Adipocyte (in vitro differentiated cells): ENCODE results near the gene FAM163B.

Experiments used
- DNase-seq: peaks from one replicate; pipeline ENCODE4 v3.0.0-alpha.2; 2015; ENCODE audit warnings: low read depth
- H3K27me3 ChIP-seq: replicated peaks from 2 replicates; pipeline ENCODE4 v1.7.0; 2013; ENCODE audit warnings: mild to moderate bottlenecking, low read length, moderate library complexity; ENCODE audit not compliant: control insufficient read depth, insufficient read depth
- H3K36me3 ChIP-seq: 2 replicates; pipeline ENCODE4 v1.7.0; 2013; ENCODE audit warnings: low read length, mild to moderate bottlenecking, moderate library complexity; ENCODE audit not compliant: control insufficient read depth, insufficient read depth, severe bottlenecking
- H3K4me1 ChIP-seq: 2 replicates; pipeline ENCODE4 v1.7.0; 2013; ENCODE audit warnings: mild to moderate bottlenecking, low read length, moderate library complexity; ENCODE audit not compliant: control insufficient read depth, insufficient read depth
- H3K4me3 ChIP-seq: 2 replicates; pipeline ENCODE4 v1.7.0; 2013; ENCODE audit warnings: mild to moderate bottlenecking, low read length, moderate library complexity
- H3K9ac ChIP-seq: 2 replicates; pipeline ENCODE4 v1.7.0; 2013; ENCODE audit warnings: mild to moderate bottlenecking, low read length, moderate library complexity
- H3K9me3 ChIP-seq: 2 replicates; pipeline ENCODE4 v1.7.0; 2013; ENCODE audit warnings: mild to moderate bottlenecking, low read length, moderate library complexity; ENCODE audit not compliant: control insufficient read depth

FAM163B gene

DNA sequence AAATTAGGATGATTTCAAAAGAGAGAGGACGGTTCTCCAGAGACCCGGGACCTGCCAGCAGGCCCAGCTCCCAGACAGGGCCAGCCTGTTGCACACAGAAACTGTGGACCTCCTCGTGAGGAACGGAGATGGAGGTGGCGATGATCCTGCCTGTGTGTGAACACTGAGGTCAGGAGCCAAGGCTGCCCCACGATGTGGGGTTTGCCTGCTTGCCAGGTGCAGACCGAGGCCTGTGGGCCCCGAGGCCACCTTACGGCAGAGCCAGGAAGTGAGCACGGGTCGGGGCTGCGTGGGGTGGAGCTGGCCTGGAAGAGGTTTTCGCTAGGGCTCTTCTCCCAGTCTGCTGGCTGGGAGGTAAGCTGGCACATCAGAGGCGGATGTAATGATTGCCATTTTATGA, 4.3 kb downstream of the FAM163B start:
- peaks cover 72% of the 10 kb centered on the region for H3K27me3 ChIP-seq
- H3K36me3 ChIP-seq, result no peaks in the 10 kb centered on the region

DNA sequence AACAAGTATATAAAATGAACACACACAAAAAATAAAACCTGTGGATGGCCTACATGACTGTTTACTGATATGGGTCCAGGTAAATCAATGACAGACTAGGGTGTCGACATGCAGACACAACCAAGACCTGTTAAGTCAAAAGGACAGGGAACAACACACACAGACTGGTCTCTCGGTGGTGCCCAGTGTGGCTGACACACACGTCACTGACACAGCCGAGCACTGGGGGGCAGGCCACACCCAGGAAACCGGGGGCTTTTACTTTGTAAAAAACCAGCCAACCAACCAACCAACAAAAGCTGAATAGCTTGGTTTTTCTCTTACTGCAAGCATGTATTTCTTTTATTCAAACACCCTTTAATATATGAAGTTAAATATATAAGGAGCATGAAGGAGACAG, 5.0 kb downstream of the FAM163B start:
- Histone ChIP-seq H3K9me3 (peaks cover 3% of the 10 kb centered on the region), H3K4me1 (no peaks in the 10 kb centered on the region), H3K4me3 (no peak overlapping the region), H3K9ac (no peak overlapping the region), H3K36me3 (no peaks in the 10 kb centered on the region), H3K27me3 (peaks cover 70% of the 10 kb centered on the region)
- DNase-seq, result no peak

More for the DNA sequence above, 4.3 kb downstream of the FAM163B start:
- DNase-seq, result no peak
- H3K9ac ChIP-seq, result no peak overlapping the region
- peaks cover 4% of the 10 kb centered on the region for H3K9me3 ChIP-seq
- H3K4me3 ChIP-seq, result no peak overlapping the region
- H3K4me1 ChIP-seq, result no peaks in the 10 kb centered on the region

DNA sequence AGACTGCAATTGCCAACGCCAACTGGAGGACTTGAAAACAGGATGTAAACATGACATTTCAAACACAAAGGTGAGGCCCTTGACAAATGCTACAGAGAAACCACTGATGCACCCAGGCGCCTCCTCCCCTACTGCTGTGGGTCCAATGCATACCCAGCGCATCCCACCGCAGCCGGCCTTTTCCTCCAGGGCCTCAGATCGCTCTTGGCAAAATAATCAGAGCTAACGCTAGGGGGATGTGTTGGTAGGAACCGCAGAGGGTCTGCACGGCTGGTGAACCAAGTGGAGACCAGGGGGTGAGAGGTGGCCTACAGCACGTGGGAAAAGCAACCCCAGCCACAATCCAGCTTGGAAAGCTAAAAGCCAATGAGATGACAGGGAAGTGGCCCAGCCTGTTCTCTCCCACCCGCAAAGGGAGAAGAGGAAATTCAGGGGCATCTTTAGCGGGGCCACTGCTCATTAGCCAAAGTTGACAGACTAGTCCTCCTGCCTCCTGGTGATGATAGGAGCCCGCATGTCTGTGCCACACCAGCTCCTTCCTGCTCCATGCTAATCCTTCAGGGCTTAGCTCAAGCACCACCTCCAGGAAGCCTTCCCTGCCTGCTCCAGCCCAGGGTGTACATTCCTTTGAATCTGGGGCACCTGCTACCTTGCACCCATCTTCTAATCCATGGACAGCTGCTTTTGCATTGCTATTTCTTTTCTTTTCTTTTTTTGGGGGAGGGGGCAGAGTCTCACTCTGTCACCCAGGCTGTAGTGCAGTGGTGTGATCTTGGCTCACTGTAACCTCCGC, 5.9 kb downstream of the FAM163B start:
- peaks cover 12% of the 10 kb centered on the region for H3K9me3 ChIP-seq
- no peak overlapping the region for H3K4me3 ChIP-seq
- H3K36me3 ChIP-seq, result no peaks in the 10 kb centered on the region
- H3K4me1 ChIP-seq, result no peaks in the 10 kb centered on the region
- no peak for DNase-seq
- H3K27me3 ChIP-seq, result peaks cover 68% of the 10 kb centered on the region
- H3K9ac ChIP-seq, result no peak overlapping the region

DNA sequence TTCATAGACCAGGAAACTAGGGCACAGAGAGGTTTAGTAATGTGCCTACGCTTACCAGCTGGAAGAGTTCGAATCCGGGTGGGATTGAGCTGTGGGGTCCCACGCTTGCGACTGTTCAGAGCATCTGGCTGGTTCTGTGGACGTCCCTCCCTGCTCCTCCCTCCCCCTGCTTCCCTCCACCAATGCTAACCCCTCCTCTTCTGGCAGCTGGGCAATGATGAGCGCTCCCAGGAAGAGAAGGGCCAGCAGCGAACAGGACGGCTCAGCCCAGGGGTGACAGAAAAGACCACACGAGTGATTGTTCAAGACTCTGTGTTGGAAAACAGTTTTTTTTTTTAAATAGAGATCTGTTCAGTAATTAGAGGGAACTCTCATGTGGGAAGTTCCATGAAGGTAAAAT, 6.9 kb downstream of the FAM163B start:
- no peak overlapping the region for H3K4me3 ChIP-seq
- H3K36me3 ChIP-seq, result no peaks in the 10 kb centered on the region
- H3K27me3 ChIP-seq, result peaks cover 58% of the 10 kb centered on the region
- H3K9me3 ChIP-seq, result peaks cover 22% of the 10 kb centered on the region
- DNase-seq, result no peak
- H3K9ac ChIP-seq, result no peak overlapping the region
- H3K4me1 ChIP-seq, result no peaks in the 10 kb centered on the region

DNA sequence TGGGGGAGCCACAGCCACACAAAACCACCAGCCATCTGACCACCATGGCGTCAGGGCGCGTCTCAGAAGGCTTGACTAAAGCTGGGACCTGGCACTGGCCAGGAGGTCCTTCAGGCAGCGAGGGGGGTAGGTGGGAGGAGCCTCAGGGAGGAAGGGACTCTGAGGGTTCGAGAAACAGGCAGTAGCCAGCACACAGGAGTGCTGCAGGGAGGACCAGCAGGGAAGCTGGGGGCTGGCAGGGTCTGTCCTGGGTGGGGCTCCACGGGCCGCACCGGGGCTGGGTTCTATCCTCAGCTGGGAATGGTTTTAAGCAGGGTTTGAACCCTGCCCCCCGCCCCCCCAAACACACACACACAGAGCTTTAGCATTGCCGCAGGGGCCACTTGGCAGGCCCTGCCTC, 7.4 kb downstream of the FAM163B start:
- H3K27me3 ChIP-seq, result peaks cover 53% of the 10 kb centered on the region
- no peaks in the 10 kb centered on the region for H3K4me1 ChIP-seq
- no peak overlapping the region for H3K9ac ChIP-seq
- no peaks in the 10 kb centered on the region for H3K36me3 ChIP-seq
- H3K4me3 ChIP-seq, result no peak overlapping the region
- H3K9me3 ChIP-seq, result peaks cover 27% of the 10 kb centered on the region
- DNase-seq, result no peak

DNA sequence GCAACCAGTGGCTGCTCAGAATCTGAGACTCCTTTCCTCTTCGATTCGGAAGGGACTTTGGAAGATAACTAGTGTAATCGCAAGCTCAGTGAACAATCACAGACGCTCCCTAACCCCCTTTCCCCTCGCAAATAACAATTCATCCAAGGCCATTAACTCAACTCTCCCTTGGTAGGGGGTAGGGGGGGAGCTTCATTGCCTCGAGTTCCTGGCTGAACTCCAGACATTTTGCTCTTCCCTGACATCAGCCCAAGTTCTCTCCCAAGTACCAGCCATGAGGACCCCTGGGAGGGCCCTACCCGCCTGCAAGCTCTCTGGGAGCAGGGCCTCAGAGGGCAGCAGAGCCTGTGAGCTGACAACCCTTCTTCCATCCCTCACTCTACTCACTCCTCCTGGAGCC, 8.4 kb downstream of the FAM163B start:
- Histone ChIP-seq H3K27me3 (peaks cover 43% of the 10 kb centered on the region), H3K4me3 (no peak overlapping the region), H3K9ac (no peak overlapping the region), H3K36me3 (no peaks in the 10 kb centered on the region), H3K9me3 (peaks cover 33% of the 10 kb centered on the region), H3K4me1 (no peaks in the 10 kb centered on the region)
- DNase-seq, result no peak

DNA sequence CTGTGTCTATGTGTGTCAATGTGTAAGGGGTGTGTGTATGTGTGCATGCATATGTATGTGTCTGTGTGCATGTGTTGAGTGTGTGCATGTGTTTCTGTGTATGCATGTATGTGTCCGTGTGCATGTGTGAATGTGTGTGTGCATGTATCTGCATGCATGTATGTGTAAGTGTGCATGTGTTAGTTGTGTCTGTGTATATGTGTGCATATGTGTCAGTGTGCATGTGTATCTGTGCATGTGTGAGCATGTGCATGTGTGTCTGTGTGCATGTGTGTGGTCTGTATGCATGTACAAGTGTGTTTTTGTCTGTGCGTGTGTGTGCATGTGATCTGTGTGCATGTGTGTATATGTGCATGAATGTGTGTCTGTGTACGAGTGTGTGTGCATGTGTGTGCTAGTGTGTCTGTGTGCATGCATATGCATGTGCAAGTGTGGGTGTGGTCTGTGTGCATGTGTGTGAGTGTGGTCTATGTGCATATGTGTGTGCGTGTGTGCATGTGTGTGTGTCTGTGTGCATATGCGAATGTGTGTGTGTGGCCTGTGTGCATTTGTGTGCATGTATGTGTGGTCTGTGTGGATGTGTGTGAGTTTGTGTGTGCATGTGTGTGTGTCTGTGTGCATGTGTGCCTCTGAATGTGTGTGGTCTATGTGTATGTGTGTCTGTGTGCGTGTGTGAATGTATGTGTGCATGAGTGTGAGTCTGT, 9.6 kb downstream of the FAM163B start:
- no peak for DNase-seq
- Histone ChIP-seq H3K9me3 (peaks cover 37% of the 10 kb centered on the region), H3K36me3 (no peaks in the 10 kb centered on the region), H3K9ac (no peak overlapping the region), H3K27me3 (peaks cover 44% of the 10 kb centered on the region), H3K4me1 (no peaks in the 10 kb centered on the region), H3K4me3 (no peak overlapping the region)

DNA sequence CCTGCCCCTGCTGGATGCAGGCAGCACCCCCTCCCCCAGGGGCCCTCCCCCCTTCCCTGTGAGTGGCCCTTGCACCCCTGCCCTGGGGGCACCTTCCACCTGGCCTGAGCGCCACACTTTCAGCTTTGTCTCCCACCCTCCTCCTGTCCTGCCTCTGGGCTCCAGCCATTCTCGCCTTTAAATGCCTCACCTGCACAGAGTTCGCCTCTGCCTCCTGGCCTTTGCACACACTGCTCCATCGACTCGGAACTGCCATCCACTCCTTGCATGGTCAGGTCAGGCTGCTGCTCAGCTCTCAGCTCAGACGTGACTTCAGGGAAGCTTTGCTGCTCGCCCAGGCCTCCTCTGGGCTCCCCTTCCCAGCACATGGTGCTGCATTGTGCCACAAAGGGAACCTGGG, 10.2 kb downstream of the FAM163B start:
- peaks cover 44% of the 10 kb centered on the region for H3K27me3 ChIP-seq
- H3K4me1 ChIP-seq, result no peaks in the 10 kb centered on the region
- DNase-seq, result no peak
- H3K36me3 ChIP-seq, result no peaks in the 10 kb centered on the region
- H3K4me3 ChIP-seq, result no peak overlapping the region
- no peak overlapping the region for H3K9ac ChIP-seq
- H3K9me3 ChIP-seq, result peaks cover 37% of the 10 kb centered on the region

DNA sequence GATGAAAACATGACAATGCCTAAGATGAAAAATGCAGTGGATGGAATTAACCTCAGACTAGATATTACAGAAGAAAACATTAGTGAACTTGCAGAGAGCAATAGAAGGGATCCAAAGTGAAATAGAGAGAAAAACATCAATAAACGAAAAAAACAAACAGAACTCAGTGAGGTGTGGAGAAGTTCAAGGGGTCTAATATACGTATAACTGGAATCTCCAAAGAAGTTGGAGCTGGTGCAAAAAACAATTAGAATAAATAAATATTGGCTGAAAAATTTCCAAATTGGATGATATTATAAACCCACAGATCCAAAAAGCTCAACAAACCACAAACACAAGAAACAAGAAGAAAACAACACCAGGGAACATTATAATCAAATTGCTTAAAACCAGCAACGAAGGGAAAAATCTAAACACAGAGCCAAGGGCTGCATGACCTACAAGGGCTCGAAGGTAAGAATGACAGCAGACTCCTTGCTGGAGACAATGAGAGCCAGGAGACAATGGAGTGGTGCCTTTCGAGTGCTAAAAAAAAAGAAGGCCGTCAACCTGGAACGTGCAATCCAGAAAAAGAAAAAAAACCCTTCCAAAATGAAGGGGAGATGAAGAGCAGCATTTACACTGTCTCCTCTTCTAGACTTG, 11.8 kb downstream of the FAM163B start:
- H3K27me3 ChIP-seq, result peaks cover 34% of the 10 kb centered on the region
- DNase-seq, result peak; percentile 5
- H3K9ac ChIP-seq, result no peak overlapping the region

DNA sequence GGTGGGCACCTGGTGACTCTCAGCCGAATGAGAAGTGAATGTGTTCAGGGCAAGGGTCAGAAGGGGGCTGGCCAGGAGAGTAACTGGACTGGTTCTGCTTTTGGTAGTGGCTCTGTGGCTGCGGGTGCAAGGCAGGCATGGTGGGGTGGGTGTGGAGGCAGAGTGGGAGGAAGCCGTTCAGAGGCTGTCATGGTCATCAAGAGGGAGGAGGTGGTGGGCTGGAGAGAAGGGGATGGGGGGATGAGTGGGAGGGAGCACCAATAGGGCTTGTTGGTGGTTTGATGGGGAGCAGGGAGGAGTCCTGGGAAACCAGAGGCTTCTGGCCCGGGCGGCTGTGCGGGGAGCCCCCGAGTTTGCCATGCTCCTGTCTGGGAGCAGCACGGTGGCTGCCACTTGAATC, 13.3 kb downstream of the FAM163B start:
- no peaks in the 10 kb centered on the region for H3K4me1 ChIP-seq
- H3K36me3 ChIP-seq, result no peaks in the 10 kb centered on the region
- H3K9me3 ChIP-seq, result peaks cover 37% of the 10 kb centered on the region
- DNase-seq, result no peak
- H3K4me3 ChIP-seq, result no peak overlapping the region
- peaks cover 34% of the 10 kb centered on the region for H3K27me3 ChIP-seq
- no peak overlapping the region for H3K9ac ChIP-seq

More for the DNA sequence above, 11.8 kb downstream of the FAM163B start:
- H3K4me3 ChIP-seq, result peak overlapping the region; percentile 37
- no peaks in the 10 kb centered on the region for H3K4me1 ChIP-seq
- no peaks in the 10 kb centered on the region for H3K36me3 ChIP-seq
- peaks cover 37% of the 10 kb centered on the region for H3K9me3 ChIP-seq

DNA sequence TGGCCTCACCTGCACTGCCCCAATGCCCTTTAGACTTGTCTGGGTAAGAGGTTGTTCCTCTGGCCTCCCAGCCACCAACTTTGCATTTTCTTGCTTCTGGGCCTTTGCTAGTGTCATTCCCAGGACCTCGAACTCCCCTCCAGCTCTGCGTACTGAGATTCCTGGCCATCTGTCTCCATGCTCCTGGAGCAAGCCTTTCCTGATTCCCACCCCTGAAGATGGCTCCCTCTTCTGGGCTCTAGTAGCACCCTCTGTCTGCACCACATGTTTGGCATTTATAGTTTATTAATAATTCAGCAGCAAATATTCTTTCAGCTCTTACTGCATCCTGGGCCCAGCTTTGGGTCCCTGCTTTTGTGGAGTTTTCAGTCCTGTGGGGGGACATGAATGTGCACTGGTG, 14.9 kb downstream of the FAM163B start:
- no peak overlapping the region for H3K4me3 ChIP-seq
- no peaks in the 10 kb centered on the region for H3K4me1 ChIP-seq
- H3K27me3 ChIP-seq, result peaks cover 44% of the 10 kb centered on the region
- no peaks in the 10 kb centered on the region for H3K36me3 ChIP-seq
- no peak for DNase-seq
- peaks cover 35% of the 10 kb centered on the region for H3K9me3 ChIP-seq
- H3K9ac ChIP-seq, result no peak overlapping the region
